Posterior cingulate gyrus (tissue), 11 donors: Measurements from ENCODE around the gene CLCF1.
A peak's percentile ranks its signal among the peaks of the same experiment; 100 is the strongest.

Source experiments
- DNase-seq, 10 donors: peaks; one replicate each; pipeline versions ENCODE4 v3.0.0 to v3.0.0-alpha.2; 2020 to 2021; ENCODE audit warnings: mixed read lengths in 3 of 10
- intact Hi-C: fragments of 100-400 bp; cut with DNase I; formaldehyde crosslinking; loops from one replicate; pipeline ENCODE4 v1.15.1; 2023

CLCF1 gene

GRCh38 chr11:67366961-67367760 lies 6.2 kb downstream of the CLCF1 start:
- intact Hi-C loops: no loop called here
- peak in 1 of 10 donors; percentile 70 for DNase-seq

- peak in 1 of 10 donors; percentile 79 for DNase-seq
- intact Hi-C loops: no loop called here
Observed at GRCh38 chr11:67366546-67366945, 6.9 kb downstream of the CLCF1 start.

- intact Hi-C loops: no loop called here
- peak in 8 of 10 donors; percentile 54 to 94 (median 70) for DNase-seq
Observed at GRCh38 chr11:67365736-67366444, 7.5 kb downstream of the CLCF1 start.

- DNase-seq: peak in 1 of 10 donors; percentile 78
- intact Hi-C loops: no loop called here
Observed at GRCh38 chr11:67364783-67365722, 8.3 kb downstream of the CLCF1 start.

GRCh38 chr11:67364169-67364568 lies 9.2 kb downstream of the CLCF1 start:
- DNase-seq: no peak
- intact Hi-C loops: no loop called here

GRCh38 chr11:67357831-67358670 lies 15.3 kb downstream of the CLCF1 start:
- intact Hi-C loops: no loop called here
- DNase-seq: peak in 2 of 10 donors; percentile 19 to 33

- intact Hi-C loops: no loop called here
- DNase-seq: peak in 8 of 10 donors; percentile 32 to 89 (median 56)
Observed at GRCh38 chr11:67356864-67357561, 16.4 kb downstream of the CLCF1 start.

GRCh38 chr11:67356387-67356863 lies 17.0 kb downstream of the CLCF1 start:
- intact Hi-C loops: no loop called here

GRCh38 chr11:67355794-67356386 lies 17.5 kb downstream of the CLCF1 start:
- peak in 2 of 10 donors; percentile 25 to 53 for DNase-seq
- intact Hi-C loops: no loop called here

More at GRCh38 chr11:67356387-67356863, 17.0 kb downstream of the CLCF1 start:
- peak in 3 of 10 donors; percentile 47 to 72 (median 57) for DNase-seq

- DNase-seq: peak in 3 of 10 donors; percentile 52 to 73 (median 60)
- intact Hi-C loops: no loop called here
Observed at GRCh38 chr11:67355023-67355793, 18.2 kb downstream of the CLCF1 start.

GRCh38 chr11:67354075-67355022 lies 19.0 kb downstream of the CLCF1 start:
- DNase-seq: peak in 2 of 10 donors; percentile 38 to 62
- intact Hi-C loops: loop anchor here (5.0 kb wide), 1 partner anchor 153 kb away; the partner anchor contains the start of genes CDK2AP2 and PITPNM1

- DNase-seq: peak; percentile 96 to 100 (median 99)
- intact Hi-C loops: loop anchor here (5.0 kb wide), 1 partner anchor 154 kb away; the partner anchor contains the start of genes CDK2AP2 and PITPNM1
Observed at GRCh38 chr11:67353317-67354074, 19.9 kb downstream of the CLCF1 start, which contains the start of gene POLD4. TSS of gene POLD4 (minus strand) at chr11:67353546. CDS start at chr11:67353399, 147 bp downstream.

GRCh38 chr11:67352546-67353316 lies 20.7 kb downstream of the CLCF1 start:
- intact Hi-C loops: loop anchor here (5.0 kb wide), 1 partner anchor 155 kb away; the partner anchor contains the start of genes CDK2AP2 and PITPNM1
- peak in 3 of 10 donors; percentile 16 to 75 (median 30) for DNase-seq

- intact Hi-C loops: loop anchor here (1.0 to 5.0 kb wide), 2 partner anchors 31 to 156 kb away; partner anchors contain the start of genes CDK2AP2 and PITPNM1
- peak in 7 of 10 donors; percentile 45 to 93 (median 57) for DNase-seq
Observed at GRCh38 chr11:67351275-67352005, 22.0 kb downstream of the CLCF1 start.
